H1 (cell line): ENCODE results near the gene RELA. TPM values are rescaled to one million over a fixed set of nuclear protein-coding genes. Genes with fewer than 3 reads are reported as not detected.

Experiments used
- CTCF ChIA-PET: fragments of 300-600 bp; sonication (Branson Sonifier 250); formaldehyde crosslinking; loops from one replicate; lab custom pipeline; 2021; ENCODE audit not compliant: partially characterized antibody; lab: Charles Lee
- POLR2A ChIA-PET: fragments of 300-600 bp; sonication (Branson Sonifier 250); formaldehyde crosslinking; loops from one replicate; lab custom pipeline; 2021; ENCODE audit warnings: inconsistent platforms; ENCODE audit not compliant: partially characterized antibody; lab: Charles Lee
- DNase-seq, 2 experiments: peaks; one replicate each; pipeline versions ENCODE4 v3.0.0 to v3.0.0-alpha.2; 2010 to 2022; ENCODE audit warnings: low spot score in 2 of 2, low read depth in 1 of 2, mixed read lengths in 1 of 2
- FAIRE-seq: peaks from 2 replicates; lab custom pipeline; 2011; peaks lifted over from hg19 to GRCh38; lab: Jason Lieb, UNC
- H2AFZ ChIP-seq: 2 replicates; pipeline ENCODE4 v1.8.1; 2012; ENCODE audit warnings: low read length, inconsistent platforms
- H2AK5ac ChIP-seq: 2 replicates; pipeline ENCODE4 v1.6.1; 2013; ENCODE audit warnings: low read depth, low read length
- H2BK120ac ChIP-seq: replicated peaks from 2 replicates; pipeline ENCODE3; 2013; ENCODE audit warnings: low read depth, low read length, inconsistent platforms
- H2BK12ac ChIP-seq: 2 replicates; pipeline ENCODE4 v1.6.1; 2013; ENCODE audit warnings: low read depth, low read length
- H2BK15ac ChIP-seq: 2 replicates; pipeline ENCODE4 v1.6.1; 2013; ENCODE audit warnings: low read length
- H2BK20ac ChIP-seq: 2 replicates; pipeline ENCODE4 v1.6.1; 2013; ENCODE audit warnings: low read length
- H2BK5ac ChIP-seq: 2 replicates; pipeline ENCODE4 v1.6.1; 2013; ENCODE audit warnings: low read depth, low read length
- H3K14ac ChIP-seq: 2 replicates; pipeline ENCODE4 v1.6.1; 2013; ENCODE audit warnings: inconsistent platforms; ENCODE audit not compliant: insufficient read length
- H3K18ac ChIP-seq: 2 replicates; pipeline ENCODE4 v1.6.1; 2013; ENCODE audit warnings: low read length; ENCODE audit errors: extremely low read depth
- H3K23ac ChIP-seq: 2 replicates; pipeline ENCODE4 v1.6.1; 2013; ENCODE audit warnings: inconsistent platforms; ENCODE audit not compliant: insufficient read length
- H3K23me2 ChIP-seq: 2 replicates; pipeline ENCODE4 v1.6.1; 2013; ENCODE audit warnings: low read depth, low read length
- H3K27ac ChIP-seq: 2 replicates; pipeline ENCODE4 v1.6.1; 2011; ENCODE audit warnings: low read depth, low read length, inconsistent platforms
- H3K27me3 ChIP-seq, 4 experiments: replicated peaks in 1 of 4; 1 replicate in 1 of 4; 2 replicates in 3 of 4; pipeline versions ENCODE4 v1.6.1 to v1.8.1; 2011 to 2013; ENCODE audit warnings: low read length in 3 of 4, mild to moderate bottlenecking in 3 of 4, inconsistent platforms in 2 of 4, mixed read lengths in 2 of 4, moderate library complexity in 1 of 4; ENCODE audit not compliant: control insufficient read depth in 3 of 4, insufficient read depth in 3 of 4; ENCODE audit errors: extremely low read depth in 1 of 4
- H3K36me3 ChIP-seq, 4 experiments: 2 replicates each; pipeline versions ENCODE4 v1.6.1 to v1.8.1; 2011 to 2013; ENCODE audit warnings: mild to moderate bottlenecking in 4 of 4, low read length in 3 of 4, moderate library complexity in 2 of 4, control low read depth in 1 of 4, inconsistent platforms in 1 of 4; ENCODE audit not compliant: insufficient read depth in 4 of 4, control insufficient read depth in 2 of 4
- H3K4ac ChIP-seq: replicated peaks from 2 replicates; pipeline ENCODE3; 2013; ENCODE audit warnings: low read length, low read depth, mixed read lengths, inconsistent platforms; ENCODE audit not compliant: insufficient read length
- H3K4me1 ChIP-seq, 4 experiments: replicated peaks in 1 of 4; 1 replicate in 1 of 4; 2 replicates in 3 of 4; pipeline versions ENCODE4 v1.6.1 to v1.8.1; 2011 to 2013; ENCODE audit warnings: low read length in 3 of 4, inconsistent platforms in 2 of 4, mixed read lengths in 1 of 4; ENCODE audit not compliant: insufficient read depth in 4 of 4, control insufficient read depth in 3 of 4
- H3K4me2 ChIP-seq, 2 experiments: 2 replicates each; pipeline versions ENCODE4 v1.6.1 to v1.8.1; 2011 to 2013; ENCODE audit warnings: low read depth in 2 of 2, low read length in 2 of 2, control low read depth in 1 of 2, inconsistent platforms in 1 of 2, mild to moderate bottlenecking in 1 of 2; ENCODE audit not compliant: insufficient read depth in 1 of 2
- H3K4me3 ChIP-seq, 4 experiments: fragments of 200-600, 300-600 bp in 1 of 4; sonication (generic), shearing (Covaris generic), sonication (Bioruptor Twin) in 1 of 4; 2 replicates each; pipeline versions ENCODE4 v1.5.1 to v1.8.1; 2011 to 2016; ENCODE audit warnings: low read length in 4 of 4, low read depth in 3 of 4, control low read depth in 2 of 4, inconsistent platforms in 2 of 4, mild to moderate bottlenecking in 2 of 4, mixed read lengths in 1 of 4, moderate library complexity in 1 of 4; ENCODE audit not compliant: insufficient read depth in 2 of 4; ENCODE audit errors: extremely low read depth in 1 of 4
- H3K56ac ChIP-seq: replicated peaks from 2 replicates; pipeline ENCODE3; 2013; ENCODE audit warnings: low read depth, mild to moderate bottlenecking, mixed read lengths, low read length, inconsistent platforms; ENCODE audit not compliant: insufficient read length
- H3K79me1 ChIP-seq: 2 replicates; pipeline ENCODE4 v1.6.1; 2013; ENCODE audit warnings: low read depth, low read length, control low read depth
- H3K79me2 ChIP-seq, 2 experiments: 2 replicates each; pipeline versions ENCODE4 v1.6.1 to v1.8.1; 2012 to 2013; ENCODE audit warnings: low read length in 2 of 2, mild to moderate bottlenecking in 2 of 2, inconsistent platforms in 1 of 2; ENCODE audit not compliant: insufficient read depth in 2 of 2, control insufficient read depth in 1 of 2
- H3K9ac ChIP-seq, 4 experiments: replicated peaks in 1 of 4; 1 replicate in 1 of 4; 2 replicates in 3 of 4; pipeline versions ENCODE4 v1.6.1 to v1.8.1; 2011 to 2013; ENCODE audit warnings: low read depth in 3 of 4, low read length in 3 of 4, control low read depth in 2 of 4, mild to moderate bottlenecking in 2 of 4, moderate library complexity in 2 of 4, inconsistent platforms in 1 of 4; ENCODE audit errors: extremely low read depth in 1 of 4
- H3K9me3 ChIP-seq, 2 experiments: 2 replicates each; pipeline versions ENCODE4 v1.6.1 to v1.8.1; 2012 to 2013; ENCODE audit warnings: mild to moderate bottlenecking in 2 of 2, moderate library complexity in 2 of 2, control low read depth in 1 of 2, inconsistent platforms in 1 of 2, low read depth in 1 of 2, low read length in 1 of 2, mixed read lengths in 1 of 2; ENCODE audit not compliant: insufficient read depth in 2 of 2
- H4K20me1 ChIP-seq, 2 experiments: replicated peaks in 1 of 2; 2 replicates each; pipeline versions ENCODE3 to v1.8.1; 2011 to 2013; ENCODE audit warnings: inconsistent platforms in 2 of 2, low read length in 2 of 2, mild to moderate bottlenecking in 1 of 2; ENCODE audit not compliant: insufficient read depth in 2 of 2, control insufficient read depth in 1 of 2
- H4K5ac ChIP-seq: 2 replicates; pipeline ENCODE4 v1.6.1; 2013; ENCODE audit warnings: low read length, low read depth, mixed read lengths, inconsistent platforms; ENCODE audit not compliant: insufficient read length
- H4K8ac ChIP-seq: 2 replicates; pipeline ENCODE4 v1.8.0; 2013; ENCODE audit warnings: mild to moderate bottlenecking, moderate library complexity, low read length, inconsistent platforms; ENCODE audit not compliant: insufficient read depth; ENCODE audit errors: extremely low read depth
- H4K91ac ChIP-seq: replicated peaks from 2 replicates; pipeline ENCODE3; 2013; ENCODE audit warnings: low read length, mixed read lengths, inconsistent platforms; ENCODE audit not compliant: insufficient read length
- CBX8 ChIP-seq: fragments of 300-800, 300-1000 bp; sonication (generic); IDR thresholded peaks from 2 replicates; pipeline ENCODE4 v1.7.1; 2016; ENCODE audit warnings: low read depth, low read length, borderline replicate concordance
- CTCF ChIP-seq, 3 experiments: IDR thresholded peaks; 1 replicate in 2 of 3; 2 replicates in 1 of 3; pipeline versions ENCODE4 v1.5.1 to v1.6.1; 2011; ENCODE audit warnings: low read length in 3 of 3, mild to moderate bottlenecking in 3 of 3, inconsistent platforms in 2 of 3, low read depth in 1 of 3, moderate library complexity in 1 of 3; ENCODE audit not compliant: insufficient read depth in 1 of 3; ENCODE audit errors: control extremely low read depth in 1 of 3
- WGBS, 2 experiments: shearing (Covaris generic) in 1 of 2; methylation state at CpG; one replicate each; pipeline versions ENCODE4 v1.1.6 to v1.1.7; 2013 to 2015; ENCODE audit warnings: low lambda C conversion rate in 2 of 2, mixed read lengths in 2 of 2, inconsistent platforms in 1 of 2, low coverage in 1 of 2, missing lambda C conversion rate in 1 of 2; ENCODE audit not compliant: insufficient replicate concordance in 2 of 2, insufficient coverage in 1 of 2, insufficient read length in 1 of 2; ENCODE audit errors: extremely low coverage in 1 of 2, missing lambda C conversion rate in 1 of 2; 5-methylcytosine and 5-hydroxymethylcytosine counted together
- polyA plus RNA-seq, 7 experiments: library from polyadenylated mRNA; depleted of rRNA in 3 of 7; stranded (reverse) in 5 of 7; unstranded in 2 of 7; fragments of >200 nt in 5 of 7; fragments of 200-250 nt in 2 of 7; gene quantifications; 1 replicate in 5 of 7; 2 replicates in 1 of 7; 4 replicates in 1 of 7; pipeline versions ENCODE4 v1.2.1 to v1.2.3, GENCODE V29; 2011 to 2013; ENCODE audit warnings: missing spikeins in 2 of 7, mixed read lengths in 2 of 7
- total RNA-seq: library from RNA; stranded (reverse); fragmentation: NEBNext Ultra II Directional; extraction: Animal tissue kit (Norgen Biotek cat#: 25700); gene quantifications from 2 replicates; pipeline ENCODE4 v1.2.1, GENCODE V29; 2021

The RELA gene
- total and polyA plus RNA-seq, 2 of the 8 experiments (the other 6 are each of a cell fraction or from before 2014, with no cell fraction given), result 21.9 to 27.5 TPM

- H2BK120ac ChIP-seq, result no peak overlapping the region
- TF ChIP-seq CTCF (IDR thresholded peaks at IDR 0.05; ENCODE audit: control extremely low read depth in 1 of 3, insufficient read depth in 1 of 3, low read depth in 1 of 3, low read length in 3 of 3) (no peak), CBX8 (no peak)
- H3K9ac ChIP-seq, result no peak overlapping the region
- H3K4me2 ChIP-seq, result no peak overlapping the region
- no peaks in the 10 kb centered on the region for H4K20me1 ChIP-seq
- no peak overlapping the region for H3K23ac ChIP-seq
- H3K9me3 ChIP-seq, result 0 out of 4 replicates have a peak, but pooled peaks cover 0 to 7% of the 10 kb centered on the region in 2 experiments
- WGBS, 2 experiments, result 67% methylated on average over 1 of the region's 1 CpG; no CpG with 5 or more reads in 1 of the 2 experiments
- H2AFZ ChIP-seq, result no peak overlapping the region
- H4K91ac ChIP-seq, result no peak overlapping the region
- H3K79me1 ChIP-seq, result no peaks in the 10 kb centered on the region
- no peak overlapping the region for H3K14ac ChIP-seq
- H2BK20ac ChIP-seq, result no peak overlapping the region
- H3K23me2 ChIP-seq, result no peaks in the 10 kb centered on the region; the same call in 1 of the 2 replicates
- H3K36me3 ChIP-seq, result no peaks in the 10 kb centered on the region
- no peak overlapping the region for H3K18ac ChIP-seq
- FAIRE-seq, result no peak
- H2BK15ac ChIP-seq, result no peak overlapping the region
- no peaks in the 10 kb centered on the region for H3K79me2 ChIP-seq
- H4K5ac ChIP-seq, result no peak overlapping the region
- H4K8ac ChIP-seq, result no peak overlapping the region
- H3K27ac ChIP-seq, result no peak overlapping the region
- H2BK5ac ChIP-seq, result no peak overlapping the region
- ChIA-PET CTCF (interaction anchor here (0.6 to 1.8 kb wide), 2 partner anchors 10 to 54 kb away, joined by 3 read pairs; partner anchors contain the start of gene KAT5), POLR2A (no interaction called here)
- H2BK12ac ChIP-seq, result no peak overlapping the region
- H3K27me3 ChIP-seq, result no peaks in the 10 kb centered on the region; a peak in 3 of 7 replicates
- no peak overlapping the region for H3K4ac ChIP-seq
- no peak overlapping the region for H3K56ac ChIP-seq
- no peaks in the 10 kb centered on the region for H3K4me1 ChIP-seq
- DNase-seq, result no peak
- no peak overlapping the region for H2AK5ac ChIP-seq
- H3K4me3 ChIP-seq, result no peak overlapping the region
Measured at GRCh38 chr11:65701686-65702085, 39.0 kb upstream of the RELA start.
